Chondrocyte (in vitro differentiated cells): Measurements from ENCODE around the gene KRTAP9-1. TPM values are rescaled to one million over a fixed set of nuclear protein-coding genes. Genes with fewer than 3 reads are reported as not detected.

Experiments
- total RNA-seq: library from RNA; stranded (reverse); gene quantifications from 3 replicates; pipeline ENCODE4 v1.2.1, GENCODE V29; 2021

Gene KRTAP9-1
- total RNA-seq, 1 donor from 2014 or later: not detected

Other genes with a start within 250 kb of the KRTAP9-1 start
- not detected in 3 replicates for gene KRT39, start 222.9 kb upstream of the KRTAP9-1 start, total RNA-seq
- gene KRT40, start 205.6 kb upstream of the KRTAP9-1 start, total RNA-seq: not detected in 3 replicates
- not detected in 3 replicates for gene KRTAP3-3, start 195.7 kb upstream of the KRTAP9-1 start, total RNA-seq
- gene KRTAP3-2, start 190.0 kb upstream of the KRTAP9-1 start, total RNA-seq: not detected in 3 replicates
- gene KRTAP3-1, start 180.8 kb upstream of the KRTAP9-1 start, total RNA-seq: not detected in 3 replicates
- gene KRTAP1-5, start 162.7 kb upstream of the KRTAP9-1 start, total RNA-seq: not detected in 3 replicates
- not detected in 3 replicates for gene KRTAP1-4, start 159.7 kb upstream of the KRTAP9-1 start, total RNA-seq
- gene KRTAP1-3, start 155.0 kb upstream of the KRTAP9-1 start, total RNA-seq: not detected in 3 replicates
- not detected in 3 replicates for gene KRTAP1-1, start 148.4 kb upstream of the KRTAP9-1 start, total RNA-seq
- gene KRTAP2-1, start 142.6 kb upstream of the KRTAP9-1 start, total RNA-seq: not detected in 3 replicates
- gene KRTAP2-2, start 134.7 kb upstream of the KRTAP9-1 start, total RNA-seq: not detected in 3 replicates
- not detected in 3 replicates for gene KRTAP2-3, start 129.8 kb upstream of the KRTAP9-1 start, total RNA-seq
- gene KRTAP2-4, start 124.0 kb upstream of the KRTAP9-1 start, total RNA-seq: not detected in 3 replicates
- not detected in 3 replicates for gene KRTAP4-7, start 105.7 kb upstream of the KRTAP9-1 start, total RNA-seq
- gene KRTAP4-8, start 91.7 kb upstream of the KRTAP9-1 start, total RNA-seq: not detected in 3 replicates
- not detected in 3 replicates for gene KRTAP4-16, start 87.7 kb upstream of the KRTAP9-1 start, total RNA-seq
- not detected in 3 replicates for gene KRTAP4-9, start 84.5 kb upstream of the KRTAP9-1 start, total RNA-seq
- gene KRTAP4-11, start 71.5 kb upstream of the KRTAP9-1 start, total RNA-seq: not detected in 3 replicates
- gene KRTAP4-12, start 65.7 kb upstream of the KRTAP9-1 start, total RNA-seq: not detected in 3 replicates
- not detected in 3 replicates for gene KRTAP4-6, start 49.3 kb upstream of the KRTAP9-1 start, total RNA-seq
- gene KRTAP4-5, start 40.1 kb upstream of the KRTAP9-1 start, total RNA-seq: not detected in 3 replicates
- gene KRTAP4-4, start 29.1 kb upstream of the KRTAP9-1 start, total RNA-seq: not detected in 3 replicates
- not detected in 3 replicates for gene KRTAP4-3, start 21.7 kb upstream of the KRTAP9-1 start, total RNA-seq
- gene KRTAP4-2, start 11.7 kb upstream of the KRTAP9-1 start, total RNA-seq: not detected in 3 replicates
- gene KRTAP4-1, start 5.0 kb upstream of the KRTAP9-1 start, total RNA-seq: not detected in 3 replicates
- not detected in 3 replicates for gene KRTAP9-2, start 36.8 kb downstream of the KRTAP9-1 start, total RNA-seq
- gene KRTAP9-3, start 42.6 kb downstream of the KRTAP9-1 start, total RNA-seq: not detected in 3 replicates
- not detected in 3 replicates for gene KRTAP9-8, start 48.1 kb downstream of the KRTAP9-1 start, total RNA-seq
- gene KRTAP9-4, start 59.8 kb downstream of the KRTAP9-1 start, total RNA-seq: not detected in 3 replicates
- not detected in 3 replicates for gene KRTAP9-9, start 65.5 kb downstream of the KRTAP9-1 start, total RNA-seq
- gene KRTAP9-6, start 75.5 kb downstream of the KRTAP9-1 start, total RNA-seq: not detected in 3 replicates
- gene KRTAP9-7, start 85.8 kb downstream of the KRTAP9-1 start, total RNA-seq: not detected in 3 replicates
- not detected in 3 replicates for gene KRTAP29-1, start 113.0 kb downstream of the KRTAP9-1 start, total RNA-seq
- gene KRTAP16-1, start 119.4 kb downstream of the KRTAP9-1 start, total RNA-seq: not detected in 3 replicates
- gene KRTAP17-1, start 125.8 kb downstream of the KRTAP9-1 start, total RNA-seq: not detected in 3 replicates
- gene KRT33A, start 160.9 kb downstream of the KRTAP9-1 start, total RNA-seq: not detected in 3 replicates
- not detected in 3 replicates for gene KRT33B, start 179.9 kb downstream of the KRTAP9-1 start, total RNA-seq
- gene KRT34, start 192.4 kb downstream of the KRTAP9-1 start, total RNA-seq: not detected in 3 replicates
- gene KRT31, start 207.7 kb downstream of the KRTAP9-1 start, total RNA-seq: not detected in 3 replicates
- not detected in 3 replicates for gene KRT37, start 234.7 kb downstream of the KRTAP9-1 start, total RNA-seq